HEK293 (cell line): ENCODE data around the gene FGF12.

Experiments used
- CTCF ChIA-PET: fragments of 350-600 bp; formaldehyde crosslinking; extraction: SDS; loops from one replicate; lab custom pipeline; 2021; ENCODE audit warnings: antibody characterized with exemption; lab: Yijun Ruan, JAX
- POLR2A ChIA-PET: fragments of 300-600 bp; formaldehyde crosslinking; extraction: SDS; loops from one replicate; lab custom pipeline; 2020; ENCODE audit warnings: antibody characterized with exemption, inconsistent platforms; lab: Yijun Ruan, JAX
- H3K27ac ChIP-seq: fragments of 200-500 bp; sonication (Bioruptor generic); 2 replicates; pipeline ENCODE4 v1.5.1; 2014; ENCODE audit warnings: low read depth, low read length, control low read depth, inconsistent platforms; ENCODE audit errors: extremely low read depth
- H3K36me3 ChIP-seq, 2 experiments: fragments of 200-500 bp in 1 of 2; sonication (Bioruptor generic) in 1 of 2; 1 replicate in 1 of 2; 2 replicates in 1 of 2; pipeline ENCODE4 v1.5.1; 2014 to 2017; ENCODE audit warnings: inconsistent platforms in 2 of 2, low read length in 2 of 2; ENCODE audit not compliant: control insufficient read depth in 2 of 2, insufficient read depth in 1 of 2
- H3K4me1 ChIP-seq: fragments of 200-500 bp; sonication (Bioruptor generic); 2 replicates; pipeline ENCODE4 v1.5.1; 2014; ENCODE audit warnings: mild to moderate bottlenecking, low read length, inconsistent platforms; ENCODE audit not compliant: control insufficient read depth, insufficient read depth
- H3K4me3 ChIP-seq: 2 replicates; pipeline ENCODE4 v1.5.1; 2011; ENCODE audit warnings: low read depth, mild to moderate bottlenecking, control low read depth, low read length, moderate library complexity
- H3K9me3 ChIP-seq: fragments of 200-500 bp; sonication (Bioruptor generic); 2 replicates; pipeline ENCODE4 v1.5.1; 2014; ENCODE audit warnings: low read depth, low read length, inconsistent platforms; ENCODE audit not compliant: control insufficient read depth, insufficient read depth
- GLIS1 ChIP-seq: fragments of 450-650 bp; formaldehyde crosslinking; IDR thresholded peaks from 2 replicates; pipeline ENCODE4 v1.5.1; 2016; ENCODE audit warnings: missing biosample characterization, missing genetic modification characterization
- HOXA7 ChIP-seq: sonication (generic); formaldehyde crosslinking; IDR thresholded peaks from 2 replicates; pipeline ENCODE4 v1.8.1; 2022; ENCODE audit warnings: missing genetic modification reagents, borderline replicate concordance
- KLF9 ChIP-seq: fragments of 450-650 bp; formaldehyde crosslinking; IDR thresholded peaks from 2 replicates; pipeline ENCODE4 v1.5.1; 2016; ENCODE audit warnings: missing biosample characterization, missing genetic modification characterization, low read depth
- OSR2 ChIP-seq: fragments of 450-650 bp; formaldehyde crosslinking; IDR thresholded peaks from 2 replicates; pipeline ENCODE4 v1.5.1; 2016; ENCODE audit warnings: missing biosample characterization, missing genetic modification characterization
- SCRT1 ChIP-seq: fragments of 450-650 bp; formaldehyde crosslinking; IDR thresholded peaks from 2 replicates; pipeline ENCODE4 v1.5.1; 2016; ENCODE audit warnings: missing biosample characterization, missing genetic modification characterization, borderline replicate concordance
- TCF7L2 ChIP-seq: IDR thresholded peaks from 2 replicates; pipeline ENCODE4 v1.6.1; 2011; ENCODE audit warnings: low read depth, mild to moderate bottlenecking, inconsistent platforms, low read length, moderate library complexity, borderline replicate concordance
- YY2 ChIP-seq: fragments of 450-650 bp; formaldehyde crosslinking; IDR thresholded peaks from 2 replicates; pipeline ENCODE4 v1.5.1; 2016; ENCODE audit warnings: missing biosample characterization, missing genetic modification characterization
- ZBTB17 ChIP-seq: fragments of 450-650 bp; formaldehyde crosslinking; IDR thresholded peaks from 2 replicates; pipeline ENCODE4 v1.5.1; 2016; ENCODE audit warnings: missing biosample characterization, missing genetic modification characterization
- ZBTB21 ChIP-seq: fragments of 450-650 bp; formaldehyde crosslinking; IDR thresholded peaks from 2 replicates; pipeline ENCODE4 v1.5.1; 2017; ENCODE audit warnings: missing biosample characterization, missing genetic modification characterization
- ZNF157 ChIP-seq: fragments of 450-650 bp; formaldehyde crosslinking; IDR thresholded peaks from 2 replicates; pipeline ENCODE4 v1.5.1; 2016; ENCODE audit warnings: missing biosample characterization, missing genetic modification characterization
- ZNF23 ChIP-seq: fragments of 450-650 bp; formaldehyde crosslinking; IDR thresholded peaks from 2 replicates; pipeline ENCODE4 v1.5.1; 2016; ENCODE audit warnings: missing biosample characterization, missing genetic modification characterization, borderline replicate concordance
- ZNF274 ChIP-seq, 2 experiments: fragments of 200-500 bp in 1 of 2; fragments of 450-650 bp in 1 of 2; sonication (Bioruptor generic) in 1 of 2; formaldehyde crosslinking in 1 of 2; IDR thresholded peaks; 2 replicates each; pipeline versions ENCODE4 v1.5.1 to v1.6.1; 2014 to 2016; ENCODE audit warnings: borderline replicate concordance in 1 of 2, inconsistent platforms in 1 of 2, low read length in 1 of 2, missing biosample characterization in 1 of 2, missing genetic modification characterization in 1 of 2
- ZNF341 ChIP-seq: fragments of 450-650 bp; formaldehyde crosslinking; IDR thresholded peaks from 2 replicates; pipeline ENCODE4; 2016; ENCODE audit warnings: low read depth, missing biosample characterization, missing genetic modification characterization
- ZNF423 ChIP-seq: fragments of 450-650 bp; formaldehyde crosslinking; IDR thresholded peaks from 2 replicates; pipeline ENCODE4 v1.5.1; 2016; ENCODE audit warnings: missing biosample characterization, missing genetic modification characterization
- ZNF48 ChIP-seq: fragments of 450-650 bp; formaldehyde crosslinking; IDR thresholded peaks from 2 replicates; pipeline ENCODE4 v1.5.1; 2016; ENCODE audit warnings: missing biosample characterization, missing genetic modification characterization
- ZNF558 ChIP-seq: fragments of 450-650 bp; formaldehyde crosslinking; IDR thresholded peaks from 2 replicates; pipeline ENCODE4 v1.5.1; 2016; ENCODE audit warnings: missing biosample characterization, missing genetic modification characterization
- ZNF560 ChIP-seq: fragments of 450-650 bp; formaldehyde crosslinking; IDR thresholded peaks from 2 replicates; pipeline ENCODE4 v1.5.1; 2017; ENCODE audit warnings: missing biosample characterization, missing genetic modification characterization, borderline replicate concordance
- ZNF747 ChIP-seq: fragments of 450-650 bp; formaldehyde crosslinking; IDR thresholded peaks from 2 replicates; pipeline ENCODE4 v1.5.1; 2016; ENCODE audit warnings: missing biosample characterization, missing genetic modification characterization
- ZNF785 ChIP-seq: fragments of 450-650 bp; formaldehyde crosslinking; IDR thresholded peaks from 2 replicates; pipeline ENCODE4 v1.5.1; 2016; ENCODE audit warnings: missing biosample characterization, missing genetic modification characterization
- ZNF791 ChIP-seq: fragments of 450-650 bp; formaldehyde crosslinking; IDR thresholded peaks from 2 replicates; pipeline ENCODE4 v1.5.1; 2016; ENCODE audit warnings: missing biosample characterization, missing genetic modification characterization
- ZSCAN23 ChIP-seq: fragments of 450-650 bp; formaldehyde crosslinking; IDR thresholded peaks from 2 replicates; pipeline ENCODE4 v1.5.1; 2016; ENCODE audit warnings: missing biosample characterization, missing genetic modification characterization
- ZSCAN30 ChIP-seq: fragments of 450-650 bp; IDR thresholded peaks from 2 replicates; pipeline ENCODE4 v1.5.1; 2018; ENCODE audit warnings: missing biosample characterization, mild to moderate bottlenecking, missing genetic modification characterization, moderate library complexity
- TF ChIP-seq, protein P1 (sequence below): fragments of 450-650 bp; formaldehyde crosslinking; IDR thresholded peaks from 2 replicates; pipeline ENCODE4 v1.5.1; 2017; ENCODE audit warnings: missing biosample characterization, missing genetic modification characterization
- TF ChIP-seq, protein P2 (sequence below): fragments of 450-650 bp; formaldehyde crosslinking; IDR thresholded peaks from 2 replicates; pipeline ENCODE4 v1.5.1; 2016; ENCODE audit warnings: missing biosample characterization, missing genetic modification characterization
- TF ChIP-seq, protein P3 (sequence below): fragments of 450-650 bp; formaldehyde crosslinking; IDR thresholded peaks from 2 replicates; pipeline ENCODE4 v1.5.1; 2017; ENCODE audit warnings: missing biosample characterization, missing genetic modification characterization
- TF ChIP-seq, protein P4 (sequence below): fragments of 450-650 bp; formaldehyde crosslinking; IDR thresholded peaks from 2 replicates; pipeline ENCODE4 v1.5.1; 2016; ENCODE audit warnings: missing biosample characterization, missing genetic modification characterization

Gene FGF12

DNA sequence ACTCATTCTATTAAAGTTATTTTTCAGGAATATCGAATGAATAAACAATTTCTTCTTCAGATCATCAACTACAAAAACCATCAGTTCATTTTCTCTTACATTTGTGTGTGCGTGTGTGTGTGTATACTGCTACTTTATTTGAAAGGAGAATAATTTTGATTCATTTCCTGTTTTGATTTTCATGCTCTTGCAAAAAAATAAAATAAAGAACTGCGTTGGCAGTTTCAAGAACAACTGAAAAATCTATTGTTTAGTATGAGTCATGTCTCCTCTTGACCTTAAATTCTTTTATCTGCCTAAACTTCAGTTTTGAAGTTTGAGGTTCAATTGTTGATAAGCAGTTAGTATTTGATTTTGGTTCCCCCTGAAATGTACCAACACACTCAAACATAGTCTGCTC is 540.8 kb downstream of the FGF12 start:
- ChIA-PET POLR2A (no interaction called here), CTCF (interaction anchor here (0.5 to 4.4 kb wide), 4 partner anchors 41 to 377 kb away, joined by 3 to 42 read pairs (median 7); no protein-coding TSS in a partner anchor)
- no peak for TF ChIP-seq ZNF558 (tag by site-specific recombination)
- Histone ChIP-seq H3K4me3 (no peak overlapping the region), H3K9me3 (no peaks in the 10 kb centered on the region), H3K4me1 (no peaks in the 10 kb centered on the region), H3K27ac (no peak overlapping the region), H3K36me3 (no peaks in the 10 kb centered on the region)

DNA sequence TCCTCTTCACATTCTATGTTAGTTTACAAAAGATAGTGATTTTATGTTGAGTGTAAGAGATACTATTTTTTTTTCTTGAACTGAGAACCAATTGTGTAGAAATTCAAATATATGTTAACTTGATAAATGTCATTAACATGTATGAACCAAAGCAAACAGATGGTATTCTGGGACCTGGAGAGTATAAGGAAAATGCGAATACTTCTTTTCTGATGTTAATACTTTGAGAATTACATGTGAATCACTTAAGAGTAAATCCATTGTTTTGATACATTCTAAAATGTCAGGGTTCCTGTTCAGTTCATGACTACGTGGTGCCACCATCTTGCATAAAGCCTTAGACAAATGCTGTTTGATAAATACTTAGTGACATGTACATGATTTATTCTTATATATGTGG is 541.3 kb downstream of the FGF12 start:
- Histone ChIP-seq H3K4me3 (no peak overlapping the region), H3K36me3 (no peaks in the 10 kb centered on the region), H3K9me3 (no peaks in the 10 kb centered on the region), H3K4me1 (no peaks in the 10 kb centered on the region), H3K27ac (no peak overlapping the region)
- ChIA-PET CTCF (interaction anchor here (0.5 kb wide), 2 partner anchors 40 to 378 kb away, joined by 3 read pairs; no protein-coding TSS in a partner anchor), POLR2A (no interaction called here)
- TF ChIP-seq ZBTB21 (tag by site-specific recombination), result no peak
- TF ChIP-seq, protein P1, sequence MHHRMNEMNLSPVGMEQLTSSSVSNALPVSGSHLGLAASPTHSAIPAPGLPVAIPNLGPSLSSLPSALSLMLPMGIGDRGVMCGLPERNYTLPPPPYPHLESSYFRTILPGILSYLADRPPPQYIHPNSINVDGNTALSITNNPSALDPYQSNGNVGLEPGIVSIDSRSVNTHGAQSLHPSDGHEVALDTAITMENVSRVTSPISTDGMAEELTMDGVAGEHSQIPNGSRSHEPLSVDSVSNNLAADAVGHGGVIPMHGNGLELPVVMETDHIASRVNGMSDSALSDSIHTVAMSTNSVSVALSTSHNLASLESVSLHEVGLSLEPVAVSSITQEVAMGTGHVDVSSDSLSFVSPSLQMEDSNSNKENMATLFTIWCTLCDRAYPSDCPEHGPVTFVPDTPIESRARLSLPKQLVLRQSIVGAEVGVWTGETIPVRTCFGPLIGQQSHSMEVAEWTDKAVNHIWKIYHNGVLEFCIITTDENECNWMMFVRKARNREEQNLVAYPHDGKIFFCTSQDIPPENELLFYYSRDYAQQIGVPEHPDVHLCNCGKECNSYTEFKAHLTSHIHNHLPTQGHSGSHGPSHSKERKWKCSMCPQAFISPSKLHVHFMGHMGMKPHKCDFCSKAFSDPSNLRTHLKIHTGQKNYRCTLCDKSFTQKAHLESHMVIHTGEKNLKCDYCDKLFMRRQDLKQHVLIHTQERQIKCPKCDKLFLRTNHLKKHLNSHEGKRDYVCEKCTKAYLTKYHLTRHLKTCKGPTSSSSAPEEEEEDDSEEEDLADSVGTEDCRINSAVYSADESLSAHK (tag by site-specific recombination), result no peak
- TF ChIP-seq, protein P2, sequence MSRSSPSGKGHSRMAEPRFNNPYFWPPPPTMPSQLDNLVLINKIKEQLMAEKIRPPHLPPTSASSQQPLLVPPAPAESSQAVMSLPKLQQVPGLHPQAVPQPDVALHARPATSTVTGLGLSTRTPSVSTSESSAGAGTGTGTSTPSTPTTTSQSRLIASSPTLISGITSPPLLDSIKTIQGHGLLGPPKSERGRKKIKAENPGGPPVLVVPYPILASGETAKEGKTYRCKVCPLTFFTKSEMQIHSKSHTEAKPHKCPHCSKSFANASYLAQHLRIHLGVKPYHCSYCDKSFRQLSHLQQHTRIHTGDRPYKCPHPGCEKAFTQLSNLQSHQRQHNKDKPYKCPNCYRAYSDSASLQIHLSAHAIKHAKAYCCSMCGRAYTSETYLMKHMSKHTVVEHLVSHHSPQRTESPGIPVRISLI (tag by site-specific recombination), result no peak
- no peak for TF ChIP-seq ZNF157 (tag by site-specific recombination)
- no peak for TF ChIP-seq ZSCAN23
- TF ChIP-seq ZNF560, result no peak
- TF ChIP-seq SCRT1 (tag by site-specific recombination), result no peak
- TF ChIP-seq ZNF341 (tag by site-specific recombination), result no peak
- TF ChIP-seq ZNF791 (tag by site-specific recombination), result no peak
- TF ChIP-seq TCF7L2, result no peak
- TF ChIP-seq ZNF785, result no peak
- TF ChIP-seq OSR2, result no peak
- TF ChIP-seq ZSCAN30, result no peak
- TF ChIP-seq ZNF423 (tag by site-specific recombination), result no peak
- no peak for TF ChIP-seq ZNF274 (IDR thresholded peaks at IDR 0.05; ENCODE audit: low read length)
- TF ChIP-seq ZNF274 (tag by site-specific recombination; IDR thresholded peaks at IDR 0.05; ENCODE audit: borderline replicate concordance), result no peak

DNA sequence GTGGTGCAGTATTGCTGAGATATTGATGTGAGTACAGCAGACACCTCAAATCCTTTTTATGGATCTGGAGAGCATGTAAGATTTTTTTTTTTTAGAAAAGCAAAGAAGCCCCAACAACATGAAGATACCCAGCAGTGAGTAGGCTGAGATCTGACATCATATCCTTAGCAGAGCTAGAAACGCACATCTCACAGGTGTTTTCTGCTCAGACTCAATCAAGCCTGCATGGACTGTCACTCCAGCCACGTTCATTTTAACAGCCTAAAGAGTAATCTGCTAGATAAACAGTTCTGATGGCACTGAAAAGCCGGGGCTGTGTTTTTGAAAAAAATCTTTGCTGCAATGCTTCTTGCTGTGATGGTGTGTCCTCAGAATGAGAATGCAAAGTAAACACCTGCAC is 544.2 kb downstream of the FGF12 start:
- no peaks in the 10 kb centered on the region for H3K9me3 ChIP-seq
- no peak overlapping the region for H3K27ac ChIP-seq
- POLR2A ChIA-PET, result no interaction called here
- CTCF ChIA-PET, result no interaction called here
- no peak overlapping the region for H3K4me3 ChIP-seq
- no peaks in the 10 kb centered on the region for H3K36me3 ChIP-seq
- no peaks in the 10 kb centered on the region for H3K4me1 ChIP-seq
- TF ChIP-seq ZNF48, result no peak
- TF ChIP-seq ZNF23 (tag by site-specific recombination), result no peak
- TF ChIP-seq YY2 (tag by site-specific recombination), result no peak
- TF ChIP-seq, protein P3, sequence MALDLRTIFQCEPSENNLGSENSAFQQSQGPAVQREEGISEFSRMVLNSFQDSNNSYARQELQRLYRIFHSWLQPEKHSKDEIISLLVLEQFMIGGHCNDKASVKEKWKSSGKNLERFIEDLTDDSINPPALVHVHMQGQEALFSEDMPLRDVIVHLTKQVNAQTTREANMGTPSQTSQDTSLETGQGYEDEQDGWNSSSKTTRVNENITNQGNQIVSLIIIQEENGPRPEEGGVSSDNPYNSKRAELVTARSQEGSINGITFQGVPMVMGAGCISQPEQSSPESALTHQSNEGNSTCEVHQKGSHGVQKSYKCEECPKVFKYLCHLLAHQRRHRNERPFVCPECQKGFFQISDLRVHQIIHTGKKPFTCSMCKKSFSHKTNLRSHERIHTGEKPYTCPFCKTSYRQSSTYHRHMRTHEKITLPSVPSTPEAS, result no peak
- TF ChIP-seq, protein P4, sequence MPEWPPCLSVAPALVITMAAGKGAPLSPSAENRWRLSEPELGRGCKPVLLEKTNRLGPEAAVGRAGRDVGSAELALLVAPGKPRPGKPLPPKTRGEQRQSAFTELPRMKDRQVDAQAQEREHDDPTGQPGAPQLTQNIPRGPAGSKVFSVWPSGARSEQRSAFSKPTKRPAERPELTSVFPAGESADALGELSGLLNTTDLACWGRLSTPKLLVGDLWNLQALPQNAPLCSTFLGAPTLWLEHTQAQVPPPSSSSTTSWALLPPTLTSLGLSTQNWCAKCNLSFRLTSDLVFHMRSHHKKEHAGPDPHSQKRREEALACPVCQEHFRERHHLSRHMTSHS, result no peak
- no peak for TF ChIP-seq KLF9 (tag by site-specific recombination)
- TF ChIP-seq, protein P2 (tag by site-specific recombination), result no peak
- TF ChIP-seq ZBTB17 (tag by site-specific recombination), result no peak
- no peak for TF ChIP-seq GLIS1 (tag by site-specific recombination)
- no peak for TF ChIP-seq OSR2
- no peak for TF ChIP-seq ZNF747 (tag by site-specific recombination)
- no peak for TF ChIP-seq ZNF558 (tag by site-specific recombination)
- no peak for TF ChIP-seq HOXA7 (CRISPR knock-in tag)
